ENCODE measurements around the gene ATIC. TPM values are rescaled to one million over a fixed set of nuclear protein-coding genes. Genes with fewer than 3 reads are reported as not detected.

ATIC gene
- total RNA-seq, 1 experiment from 2014 or later, result 295 TPM

DNA sequence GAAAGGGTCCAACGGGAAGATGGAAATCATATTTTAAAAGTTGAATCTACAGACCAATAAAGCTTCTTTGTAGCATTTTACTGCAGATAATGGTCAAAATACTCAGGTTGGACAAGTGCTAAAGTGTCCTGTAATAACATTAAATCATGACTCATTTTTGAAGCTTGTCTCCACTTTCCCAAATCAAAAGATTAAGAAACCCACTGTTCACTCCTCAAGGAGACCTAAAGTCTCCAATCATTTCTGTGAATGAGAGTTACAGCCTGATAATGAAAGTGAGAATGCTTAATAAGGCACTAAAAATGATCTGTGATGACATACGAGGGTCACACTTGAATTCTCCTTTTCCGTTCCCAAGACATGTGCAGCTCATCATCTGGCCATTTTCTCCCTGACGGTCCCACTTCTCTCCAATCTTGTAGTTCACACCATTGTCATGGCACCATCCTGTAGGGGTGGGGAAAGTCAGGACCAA lies 53.4 kb downstream of the ATIC start:
- H3K27me3 Mint-ChIP-seq (ENCODE audit: low read depth), result no peaks in the 10 kb centered on the region
- Histone ChIP-seq H3K9me3 (ENCODE audit: control insufficient read depth, low read depth, low read length) (no peaks in the 10 kb centered on the region), H4K20me1 (ENCODE audit: control insufficient read depth, insufficient read depth, insufficient read length) (no peaks in the 10 kb centered on the region), H2BK15ac (ENCODE audit: low read depth, low read length) (no peak overlapping the region), H3K56ac (ENCODE audit: insufficient read length, low read depth, low read length) (no peak overlapping the region), H2AFZ (ENCODE audit: low read length) (no peak overlapping the region), H3K4me2 (ENCODE audit: insufficient read depth, insufficient read length, low read length) (no peak overlapping the region), H3K14ac (ENCODE audit: insufficient read depth, low read length) (no peak overlapping the region), H3K27ac (ENCODE audit: insufficient read length, low read depth, low read length) (no peak overlapping the region), H3K9ac (ENCODE audit: extremely low read depth, insufficient read length, low read length) (no peak overlapping the region), H4K91ac (ENCODE audit: insufficient read length, low read depth, low read length) (no peak overlapping the region), H3K23me2 (ENCODE audit: insufficient read length, low read depth, low read length, poor library complexity, severe bottlenecking) (no peaks in the 10 kb centered on the region), H4K8ac (replicated peaks; ENCODE audit: insufficient read length, low read depth, low read length) (no peak overlapping the region), H3T11ph (ENCODE audit: low read length) (no peak overlapping the region), H3K18ac (ENCODE audit: insufficient read length, low read depth, low read length) (no peak overlapping the region), H4K5ac (ENCODE audit: insufficient read length, low read depth, low read length) (no peak overlapping the region), H2BK120ac (ENCODE audit: low read depth, low read length, poor library complexity, severe bottlenecking) (no peak overlapping the region), H3K79me2 (ENCODE audit: insufficient read depth, low read length) (no peaks in the 10 kb centered on the region), H2BK5ac (ENCODE audit: insufficient read length, low read length) (no peak overlapping the region), H2BK20ac (ENCODE audit: low read depth, low read length, poor library complexity, severe bottlenecking) (no peak overlapping the region), H3K27me3 (ENCODE audit: insufficient read depth, low read length) (no peaks in the 10 kb centered on the region), H3K4me1 (ENCODE audit: insufficient read depth, low read length) (no peaks in the 10 kb centered on the region), H2AK5ac (ENCODE audit: insufficient read length, low read length) (no peak overlapping the region), H3K79me1 (ENCODE audit: insufficient read depth, low read depth, low read length, poor library complexity, severe bottlenecking) (no peaks in the 10 kb centered on the region), H2BK12ac (ENCODE audit: insufficient read length, low read depth, low read length) (no peak overlapping the region), H3K4ac (ENCODE audit: low read depth, low read length) (no peak overlapping the region), H3K23ac (ENCODE audit: insufficient read length, low read depth, low read length) (no peak overlapping the region)
- TF ChIP-seq, protein P1, sequence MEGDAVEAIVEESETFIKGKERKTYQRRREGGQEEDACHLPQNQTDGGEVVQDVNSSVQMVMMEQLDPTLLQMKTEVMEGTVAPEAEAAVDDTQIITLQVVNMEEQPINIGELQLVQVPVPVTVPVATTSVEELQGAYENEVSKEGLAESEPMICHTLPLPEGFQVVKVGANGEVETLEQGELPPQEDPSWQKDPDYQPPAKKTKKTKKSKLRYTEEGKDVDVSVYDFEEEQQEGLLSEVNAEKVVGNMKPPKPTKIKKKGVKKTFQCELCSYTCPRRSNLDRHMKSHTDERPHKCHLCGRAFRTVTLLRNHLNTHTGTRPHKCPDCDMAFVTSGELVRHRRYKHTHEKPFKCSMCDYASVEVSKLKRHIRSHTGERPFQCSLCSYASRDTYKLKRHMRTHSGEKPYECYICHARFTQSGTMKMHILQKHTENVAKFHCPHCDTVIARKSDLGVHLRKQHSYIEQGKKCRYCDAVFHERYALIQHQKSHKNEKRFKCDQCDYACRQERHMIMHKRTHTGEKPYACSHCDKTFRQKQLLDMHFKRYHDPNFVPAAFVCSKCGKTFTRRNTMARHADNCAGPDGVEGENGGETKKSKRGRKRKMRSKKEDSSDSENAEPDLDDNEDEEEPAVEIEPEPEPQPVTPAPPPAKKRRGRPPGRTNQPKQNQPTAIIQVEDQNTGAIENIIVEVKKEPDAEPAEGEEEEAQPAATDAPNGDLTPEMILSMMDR (conservative IDR thresholded peaks at IDR 0.05), result no peak
- no CpG with 5 or more reads among the region's 4 CpGs for WGBS (ENCODE audit: extremely low coverage, insufficient read length, low lambda C conversion rate)
- peaks cover 13 to 66% (median 37%) of the 10 kb centered on the region in 3 experiments for H3K36me3 Mint-ChIP-seq (ENCODE audit: insufficient read depth in 1 of 3, low read depth in 3 of 3)
- H3K4me3 Mint-ChIP-seq, result no peak overlapping the region
- H3K4me1 Mint-ChIP-seq, result no peaks in the 10 kb centered on the region
- no peak for DNase-seq
- H3K27ac Mint-ChIP-seq, result 0 out of 7 replicates have a peak overlapping the region, but pooled peaks of 1 of the 3 experiments have one; percentile 70
- H3K9me3 Mint-ChIP-seq, result no peaks in the 10 kb centered on the region

Measured in H9 (cell line).